Activated gamma-delta T cell (primary cell): ENCODE data around the gene COX10.
A peak's percentile ranks its signal among the peaks of the same experiment; 100 is the strongest.
"Not testable (repeated sequence)": the region's sequence is repeated elsewhere in the genome, so short reads cannot be mapped to it uniquely, and the experiment has no call there.

Experiments used
- DNase-seq: peaks from one replicate; lab custom pipeline; 2025; lab: John Stamatoyannopoulos, UW
- total RNA-seq, 2 donors: gene quantifications; one replicate each; lab custom pipeline; 2026; lab: John Stamatoyannopoulos, UW

Gene COX10
- 16.1 to 17.2 reads per million in 2 donors for total RNA-seq

- peak; percentile 68 for DNase-seq
Measured at GRCh38 chr17:14069251-14070021, at the start of gene COX10. Gene COX10 (plus strand): TSS chr17:14069504. CDS start chr17:14069606, 102 bp downstream.

- not testable (repeated sequence) for DNase-seq
Measured at GRCh38 chr17:14021651-14022294, 47.5 kb upstream of the COX10 start.

GRCh38 chr17:14029755-14030154 lies 39.5 kb upstream of the COX10 start:
- DNase-seq: not testable (repeated sequence)

- DNase-seq: no peak
Measured at GRCh38 chr17:14032234-14032633, 37.1 kb upstream of the COX10 start.

DNA sequence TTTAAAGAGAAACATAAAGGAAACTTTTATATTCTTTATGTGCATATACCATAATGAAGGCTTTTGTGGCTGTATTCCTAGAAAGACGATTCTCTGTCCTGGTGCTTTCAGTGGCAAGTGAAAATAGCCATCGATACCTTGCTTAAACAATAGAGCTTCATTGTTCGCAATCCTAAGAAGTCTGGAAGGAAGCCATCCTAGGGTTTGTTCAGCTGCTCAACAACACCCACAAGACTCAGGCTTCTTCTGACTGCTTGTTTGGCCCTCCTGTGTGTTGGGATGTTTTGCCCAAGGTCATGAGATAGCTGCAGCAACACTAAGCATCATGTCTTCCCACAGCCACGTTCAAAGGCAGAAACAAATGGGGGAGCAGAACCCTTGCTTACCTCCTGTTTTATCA lies 36.1 kb upstream of the COX10 start:
- no peak for DNase-seq

DNA sequence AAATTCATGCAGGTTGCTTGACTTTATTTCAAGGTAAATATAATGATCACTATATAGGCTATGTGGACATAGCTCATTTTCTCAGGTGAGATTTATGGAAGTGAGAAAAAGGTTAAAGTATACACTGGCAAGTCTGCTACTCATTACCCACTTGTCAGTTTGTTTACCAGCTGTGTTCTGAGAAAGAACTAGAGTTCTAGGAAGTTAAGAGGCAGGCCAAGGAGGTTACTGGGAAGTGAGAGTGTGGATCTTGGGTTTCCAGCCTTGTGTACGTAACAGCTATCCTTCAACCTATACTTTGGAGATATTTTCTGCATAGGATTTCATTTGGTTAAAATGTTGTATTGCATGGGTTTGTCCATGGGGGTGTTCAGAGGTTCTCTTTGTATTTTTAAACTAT lies 31.9 kb upstream of the COX10 start:
- no peak for DNase-seq

DNA sequence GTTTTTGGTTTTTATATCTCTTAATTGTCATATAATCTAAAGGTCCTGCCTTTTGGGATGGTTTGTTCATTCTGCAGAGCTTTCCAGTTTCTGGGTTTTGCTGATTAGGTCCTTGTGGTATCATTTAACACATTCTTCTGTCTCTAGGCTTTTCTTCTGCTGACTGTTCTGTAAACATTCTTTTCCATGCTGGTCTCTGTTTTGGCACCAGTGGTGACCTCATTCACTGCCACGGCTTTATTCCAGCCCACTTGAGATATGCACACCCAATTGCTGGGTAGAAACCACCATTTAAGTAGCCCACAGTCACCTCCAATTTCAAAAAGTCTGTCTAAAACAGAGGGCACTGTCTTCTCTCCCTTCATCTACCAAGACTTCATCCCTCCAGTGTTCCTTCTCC lies 31.1 kb upstream of the COX10 start:
- no peak for DNase-seq

- DNase-seq: no peak
Measured at GRCh38 chr17:14042411-14042810, 26.9 kb upstream of the COX10 start.

GRCh38 chr17:14044702-14045101 lies 24.6 kb upstream of the COX10 start:
- no peak for DNase-seq

DNA sequence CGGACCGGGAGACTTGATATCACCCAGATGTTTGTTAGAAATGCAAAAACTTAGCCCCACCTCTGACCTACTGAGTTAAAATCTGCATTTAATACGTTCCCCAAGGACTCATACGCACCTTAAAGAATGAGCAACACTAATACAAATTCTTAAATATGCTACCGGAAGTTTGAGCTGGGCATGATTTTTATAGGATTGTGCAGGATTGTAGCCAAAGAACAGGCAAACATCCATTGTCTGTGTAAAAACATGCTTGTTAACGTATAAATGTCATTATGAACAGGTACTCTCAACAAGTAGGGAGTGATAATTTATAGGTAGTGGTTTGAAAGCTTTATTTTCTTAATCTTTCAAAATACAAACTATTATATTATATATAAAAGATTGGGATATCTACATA lies 22.3 kb upstream of the COX10 start:
- DNase-seq: no peak

DNA sequence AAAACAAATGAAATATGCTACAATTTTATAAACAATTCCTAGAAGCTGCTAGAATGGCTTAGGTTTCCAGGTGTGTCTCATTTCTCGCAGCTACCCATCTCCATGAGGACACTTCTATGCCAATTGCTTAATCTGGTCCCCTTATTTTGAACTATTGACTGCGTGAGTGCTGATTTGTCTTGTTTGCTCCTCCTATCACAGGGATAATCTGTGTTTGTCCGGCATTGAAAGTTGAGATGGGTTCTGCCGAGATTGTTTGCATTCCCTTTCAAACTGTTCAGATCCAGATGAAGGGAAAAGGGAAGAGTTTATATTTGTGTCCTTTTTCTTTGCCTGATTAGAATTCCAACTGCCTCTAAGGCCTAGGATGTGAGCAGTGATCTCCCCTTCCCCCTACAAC lies 21.7 kb upstream of the COX10 start:
- DNase-seq: no peak

- no peak for DNase-seq
Measured at GRCh38 chr17:14048169-14048568, 21.1 kb upstream of the COX10 start.

DNA sequence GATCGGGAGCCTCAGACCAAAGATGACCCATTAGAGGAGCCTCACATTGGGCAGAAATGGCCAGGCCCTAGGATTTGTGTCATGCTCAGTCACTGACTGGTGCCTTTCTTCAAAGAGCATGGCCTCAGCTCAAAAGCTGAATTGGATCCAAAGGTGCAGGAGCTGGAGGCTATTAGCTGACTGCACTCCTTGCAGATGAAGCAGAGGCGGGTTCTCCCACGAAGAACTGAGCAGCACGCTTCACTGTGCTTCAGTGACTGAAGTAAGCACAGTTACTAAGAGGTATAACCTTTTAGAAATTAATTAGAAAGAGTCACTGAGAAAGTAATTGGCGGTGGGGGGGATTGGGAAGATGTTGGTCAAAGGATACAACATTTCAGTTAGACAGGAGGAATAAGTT lies 18.7 kb upstream of the COX10 start:
- DNase-seq: no peak

GRCh38 chr17:14051692-14052091 lies 17.6 kb upstream of the COX10 start:
- no peak for DNase-seq

GRCh38 chr17:14052886-14053615 lies 16.3 kb upstream of the COX10 start:
- no peak for DNase-seq

- DNase-seq: no peak
Measured at GRCh38 chr17:14057591-14057990, 11.7 kb upstream of the COX10 start.

- no peak for DNase-seq
Measured at GRCh38 chr17:14058051-14058450, 11.3 kb upstream of the COX10 start.

GRCh38 chr17:14060706-14061105 lies 8.6 kb upstream of the COX10 start:
- no peak for DNase-seq

GRCh38 chr17:14061666-14062560 lies 7.4 kb upstream of the COX10 start:
- DNase-seq: no peak

DNA sequence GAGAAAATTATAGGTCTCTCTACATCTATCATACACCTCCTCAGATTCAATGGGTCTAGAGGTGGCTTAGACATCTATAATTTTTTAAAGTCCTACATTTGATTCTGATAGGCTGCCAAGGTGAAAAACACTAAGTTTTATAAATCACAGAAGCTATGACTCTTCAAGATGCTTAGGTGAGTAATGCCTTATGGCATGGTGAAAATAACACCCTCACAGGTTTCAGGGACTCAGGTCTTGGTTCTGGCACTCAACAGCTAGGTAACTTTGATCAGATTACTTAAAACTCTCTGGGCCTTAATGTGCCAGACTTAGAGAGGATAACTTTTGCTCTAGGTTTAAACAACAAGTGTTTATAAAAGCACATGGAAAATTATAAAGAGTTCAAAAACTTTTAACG lies 2.0 kb upstream of the COX10 start:
- no peak for DNase-seq

DNA sequence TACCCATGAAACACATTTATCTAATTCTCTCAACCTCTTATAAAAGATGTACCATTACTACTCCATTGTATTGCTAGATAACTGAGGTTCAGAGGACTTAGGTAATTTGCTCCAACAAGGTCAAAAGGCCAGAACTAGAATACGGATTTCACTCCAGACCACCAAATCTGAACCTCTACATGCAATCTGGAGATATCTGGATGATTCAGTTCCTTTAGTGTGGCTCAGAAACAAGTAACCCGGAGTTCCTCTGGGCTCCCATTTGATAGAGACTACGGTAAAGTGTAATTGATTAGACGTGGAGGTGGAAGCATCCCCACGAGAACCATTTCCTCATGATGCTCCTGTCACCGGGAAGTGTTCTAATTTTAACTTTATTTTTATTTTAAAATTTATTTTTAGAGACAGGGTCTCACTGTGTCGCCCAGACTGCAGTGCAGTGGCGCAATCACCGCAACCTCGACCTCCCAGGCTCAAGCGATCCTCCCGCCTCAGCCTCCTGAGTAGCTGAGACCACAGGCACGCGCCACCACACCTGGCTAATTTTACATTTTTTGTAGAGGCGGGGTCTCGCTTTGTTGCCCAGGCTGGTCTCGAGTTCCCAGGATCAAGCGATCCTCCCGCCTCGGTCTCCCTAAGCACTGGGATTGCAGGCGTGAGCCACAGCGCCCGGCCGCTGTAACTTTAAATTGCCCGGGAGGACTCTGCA lies 608 bp upstream of the COX10 start:
- DNase-seq: no peak
